Fibroblast of villous mesenchyme (primary cell): ENCODE data around the gene CLTB. TPM values are rescaled to one million over a fixed set of nuclear protein-coding genes. Genes with fewer than 3 reads are reported as not detected.
A peak's percentile ranks its signal among the peaks of the same experiment; 100 is the strongest.

Experiments
- DNase-seq: peaks from one replicate; pipeline ENCODE4 v3.0.0-alpha.2; 2010; ENCODE audit warnings: low read depth
- H3K4me3 ChIP-seq: 2 replicates; pipeline ENCODE4 v1.5.1; 2011; ENCODE audit warnings: low read depth, mild to moderate bottlenecking, low read length
- total RNA-seq: library from RNA; depleted of rRNA; stranded (reverse); fragments of >200 nt; gene quantifications from 2 replicates; pipeline ENCODE4 v1.2.3, GENCODE V29; 2012
- TF ChIP-seq, protein P1 (sequence below): IDR thresholded peaks from 2 replicates; pipeline ENCODE4 v1.5.1; 2012; ENCODE audit warnings: low read depth, mild to moderate bottlenecking, low read length; ENCODE audit not compliant: insufficient read depth

CLTB gene
- total RNA-seq, 1 donor = 118 TPM

DNA sequence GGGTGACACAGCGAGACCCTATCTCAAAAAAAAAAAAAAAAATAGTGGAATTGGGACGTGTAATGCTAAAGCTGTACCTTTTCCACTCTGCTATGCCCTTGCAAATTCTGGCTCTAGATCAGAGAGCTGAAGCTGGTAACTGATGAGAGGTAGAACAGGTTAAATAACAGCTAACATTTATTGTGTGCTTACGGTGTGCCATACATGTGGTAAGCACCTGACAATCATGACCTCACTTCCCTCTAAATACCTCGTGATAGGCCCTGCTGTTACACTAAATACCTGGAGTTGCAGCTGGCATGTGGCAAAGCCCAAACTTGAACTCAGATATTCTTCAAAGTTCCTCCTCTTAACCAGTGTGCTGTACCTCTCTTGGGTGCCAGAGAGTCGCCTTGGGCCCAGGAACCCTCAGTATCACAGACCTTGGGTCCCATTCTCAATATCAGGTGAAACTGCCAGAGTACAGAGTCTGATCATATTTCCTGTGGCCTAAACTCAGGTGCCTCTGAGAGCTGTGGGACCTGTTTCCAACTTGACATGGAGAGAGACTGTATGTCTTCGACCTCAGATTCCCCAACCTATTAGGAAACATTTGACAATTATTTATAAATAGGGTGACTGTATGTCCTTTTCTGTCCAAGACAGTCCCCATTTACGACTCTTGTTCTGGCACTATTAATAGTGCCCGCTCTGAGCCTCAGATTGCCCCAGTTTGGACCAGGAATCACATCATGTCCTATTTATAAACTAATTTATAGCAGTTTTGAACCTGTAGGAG, 46.2 kb downstream of the CLTB start:
- no peak overlapping the region for H3K4me3 ChIP-seq
- DNase-seq = no peak
- TF ChIP-seq, protein P1, sequence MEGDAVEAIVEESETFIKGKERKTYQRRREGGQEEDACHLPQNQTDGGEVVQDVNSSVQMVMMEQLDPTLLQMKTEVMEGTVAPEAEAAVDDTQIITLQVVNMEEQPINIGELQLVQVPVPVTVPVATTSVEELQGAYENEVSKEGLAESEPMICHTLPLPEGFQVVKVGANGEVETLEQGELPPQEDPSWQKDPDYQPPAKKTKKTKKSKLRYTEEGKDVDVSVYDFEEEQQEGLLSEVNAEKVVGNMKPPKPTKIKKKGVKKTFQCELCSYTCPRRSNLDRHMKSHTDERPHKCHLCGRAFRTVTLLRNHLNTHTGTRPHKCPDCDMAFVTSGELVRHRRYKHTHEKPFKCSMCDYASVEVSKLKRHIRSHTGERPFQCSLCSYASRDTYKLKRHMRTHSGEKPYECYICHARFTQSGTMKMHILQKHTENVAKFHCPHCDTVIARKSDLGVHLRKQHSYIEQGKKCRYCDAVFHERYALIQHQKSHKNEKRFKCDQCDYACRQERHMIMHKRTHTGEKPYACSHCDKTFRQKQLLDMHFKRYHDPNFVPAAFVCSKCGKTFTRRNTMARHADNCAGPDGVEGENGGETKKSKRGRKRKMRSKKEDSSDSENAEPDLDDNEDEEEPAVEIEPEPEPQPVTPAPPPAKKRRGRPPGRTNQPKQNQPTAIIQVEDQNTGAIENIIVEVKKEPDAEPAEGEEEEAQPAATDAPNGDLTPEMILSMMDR = no peak

DNA sequence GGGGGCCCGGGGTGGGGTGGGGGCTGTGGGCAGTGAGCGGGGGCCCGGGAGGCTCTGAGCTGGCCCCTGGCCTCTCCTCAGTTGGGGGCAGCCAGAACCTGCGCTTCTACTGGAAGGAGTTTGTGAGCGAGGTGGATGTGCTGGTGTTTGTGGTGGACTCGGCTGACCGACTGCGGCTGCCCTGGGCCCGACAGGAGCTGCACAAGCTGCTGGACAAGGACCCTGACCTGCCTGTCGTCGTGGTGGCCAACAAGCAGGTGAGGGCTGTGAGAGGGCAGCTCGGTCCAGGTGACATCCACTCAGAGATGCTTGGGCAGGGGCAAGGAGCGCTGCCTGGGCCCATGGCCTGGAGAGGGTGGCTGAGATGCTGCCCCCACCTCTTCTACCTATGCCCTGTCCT, 47.6 kb downstream of the CLTB start:
- TF ChIP-seq, protein P1 = no peak
- DNase-seq = no peak
- no peak overlapping the region for H3K4me3 ChIP-seq

DNA sequence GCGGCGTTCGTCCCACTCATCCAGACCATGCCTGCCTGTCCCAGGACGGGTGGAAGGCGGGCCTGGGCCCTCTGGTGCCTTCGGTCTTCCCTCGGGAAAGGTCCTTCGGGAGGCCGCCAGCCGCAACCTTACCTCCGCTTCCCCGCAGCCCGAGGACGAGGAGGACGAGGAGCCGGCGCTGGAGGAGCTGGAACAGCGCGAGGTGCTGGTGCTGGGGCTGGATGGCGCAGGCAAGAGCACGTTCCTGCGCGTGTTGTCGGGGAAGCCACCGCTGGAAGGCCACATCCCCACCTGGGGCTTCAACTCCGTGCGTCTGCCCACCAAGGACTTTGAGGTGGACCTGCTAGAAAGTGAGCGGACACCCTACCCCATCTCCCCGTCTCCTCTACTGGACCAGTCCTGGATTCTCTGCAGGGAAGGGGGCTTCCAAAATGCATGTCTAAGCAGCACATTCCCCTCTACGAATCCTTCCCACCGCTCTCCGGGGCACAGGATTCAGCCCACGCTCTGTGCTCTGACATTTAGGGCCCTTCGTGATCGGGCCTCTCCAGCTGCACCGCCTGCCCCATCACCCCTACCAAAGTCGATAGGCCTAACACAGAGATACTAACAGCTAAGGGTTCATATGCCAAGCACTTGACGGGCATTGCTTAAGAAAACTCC, 50.0 kb downstream of the CLTB start:
- TF ChIP-seq, protein P1 = no peak
- no peak for DNase-seq
- H3K4me3 ChIP-seq = peak overlapping the region; percentile 71

DNA sequence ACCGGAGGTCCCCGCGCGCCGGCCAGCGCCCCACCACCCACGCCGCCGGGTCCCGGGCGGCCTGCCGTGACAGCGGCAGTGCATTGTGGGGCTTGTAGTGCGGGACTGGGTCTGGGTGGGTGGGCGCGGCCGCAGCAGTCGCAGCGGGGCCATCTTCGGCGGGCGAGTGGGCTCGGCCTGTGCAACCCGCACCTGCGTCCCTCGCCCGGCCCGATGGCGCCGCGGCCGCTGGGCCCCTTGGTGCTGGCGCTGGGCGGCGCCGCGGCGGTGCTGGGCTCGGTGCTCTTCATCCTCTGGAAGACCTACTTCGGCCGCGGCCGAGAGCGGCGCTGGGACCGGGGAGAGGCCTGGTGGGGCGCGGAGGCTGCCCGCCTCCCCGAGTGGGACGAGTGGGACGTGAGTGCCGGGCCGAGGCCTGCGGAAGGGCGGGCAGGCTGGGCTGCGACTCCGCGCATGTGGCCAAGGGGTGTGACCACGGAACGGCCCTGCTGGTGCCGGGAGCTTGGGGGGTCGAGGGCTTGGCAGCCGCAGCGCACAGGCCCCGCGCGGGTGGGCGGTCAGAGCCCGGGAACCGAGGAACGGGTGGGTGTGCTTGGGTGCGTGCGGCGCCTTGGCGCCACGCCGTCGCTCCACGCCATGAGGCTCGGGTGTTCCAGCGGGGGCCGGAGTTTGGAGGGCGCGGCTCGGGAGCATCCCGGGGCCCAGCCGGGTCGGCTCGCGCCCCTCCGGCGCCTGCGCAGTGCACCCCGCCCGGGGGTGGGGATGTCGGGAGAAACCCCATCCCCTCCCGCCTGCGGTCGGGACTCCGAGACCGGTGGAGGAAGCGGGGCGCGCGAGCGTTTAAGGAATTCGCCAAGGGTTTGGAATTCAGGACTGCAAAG, 50.7 kb downstream of the CLTB start, which contains the start of gene ARL10:
Gene ARL10 (plus strand): TSS at position 137 of the 881 bp plus-strand sequence. CDS start 77 bp downstream, at position 214.
- TF ChIP-seq, protein P1 = no peak
- peak within 1 kb of the TSS; percentile 71 for H3K4me3 ChIP-seq
- peak; percentile 52 for DNase-seq

DNA sequence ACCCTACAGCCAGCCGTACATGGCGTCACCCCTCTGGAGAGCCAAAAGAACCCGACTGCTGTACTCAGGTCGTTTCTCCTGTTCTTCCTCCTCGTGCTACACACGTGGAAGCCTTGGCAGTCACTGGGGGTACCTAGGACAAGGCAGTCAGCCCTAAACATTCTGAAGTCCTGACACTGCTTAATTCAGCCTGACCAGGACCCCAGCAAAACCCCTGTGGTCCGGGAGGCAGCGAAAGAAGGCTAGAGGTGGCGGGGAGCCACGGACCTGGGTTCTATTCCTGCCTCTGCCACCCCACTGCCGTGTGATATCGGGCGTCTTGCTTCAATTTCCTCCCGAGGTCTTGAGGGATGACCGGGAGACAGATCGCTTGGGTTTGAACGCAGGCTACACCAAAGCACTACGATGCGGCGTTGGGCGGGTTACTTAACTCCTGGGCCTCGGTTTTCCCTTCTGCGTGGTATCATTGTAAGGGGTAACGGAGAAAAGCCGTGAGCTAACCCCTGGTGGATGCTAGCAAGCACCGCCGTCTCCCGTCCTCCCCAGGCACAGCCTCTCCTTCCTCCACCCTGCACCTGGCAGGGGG, 51.5 kb downstream of the CLTB start:
- peak overlapping the region; percentile 71 for H3K4me3 ChIP-seq
- no peak for DNase-seq
- TF ChIP-seq, protein P1 = no peak

DNA sequence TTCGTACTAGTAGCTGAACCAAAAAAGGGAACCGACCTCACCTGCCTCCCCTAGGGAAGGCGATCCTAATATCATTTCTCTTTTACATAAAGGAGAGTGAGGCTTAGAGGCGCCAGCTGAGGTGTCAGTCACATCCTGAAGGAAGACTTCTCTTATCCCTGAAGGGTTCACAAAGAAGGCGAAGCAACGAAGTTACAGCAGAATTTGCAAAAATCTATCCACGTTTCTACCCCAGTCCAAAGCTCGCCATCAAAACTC, 54.2 kb downstream of the CLTB start:
- TF ChIP-seq, protein P1 = no peak
- no peak for DNase-seq
- peak overlapping the region; percentile 97 for H3K4me3 ChIP-seq
